Measurements from ENCODE around the gene P3H4. TPM values are rescaled to one million over a fixed set of nuclear protein-coding genes. Genes with fewer than 3 reads are reported as not detected.

The P3H4 gene
- total RNA-seq, 4 donors from 2014 or later, result 8.3 to 20.9 (median 19.1) TPM

DNA sequence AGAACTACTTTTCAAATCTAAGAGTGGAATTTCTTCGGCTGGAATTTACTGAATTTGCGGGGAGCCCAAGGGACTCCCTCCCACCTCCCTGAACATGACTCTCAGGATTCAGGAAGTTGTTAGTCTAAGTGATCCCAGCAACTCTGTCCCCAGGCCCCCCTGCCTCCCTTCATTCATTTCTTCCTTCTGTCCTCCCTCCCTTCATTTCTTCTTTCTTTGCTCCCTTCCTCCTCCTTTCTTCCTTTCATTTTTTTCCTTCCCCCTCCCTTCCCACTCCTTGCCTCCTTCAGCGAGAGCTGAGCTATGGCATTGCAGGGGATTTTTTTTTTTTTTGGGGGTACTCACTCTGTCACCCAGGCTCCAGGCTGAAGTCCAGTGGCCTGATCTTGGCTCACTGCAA, 14.4 kb downstream of the P3H4 start:
- ATAC-seq, result no peak
- TF ChIP-seq POLR2A (IDR thresholded peaks at IDR 0.05) (no peak), POLR2AphosphoS5 (IDR thresholded peaks at IDR 0.05) (no peak), EP300 (IDR thresholded peaks at IDR 0.05) (no peak)
- TF ChIP-seq, protein P1, sequence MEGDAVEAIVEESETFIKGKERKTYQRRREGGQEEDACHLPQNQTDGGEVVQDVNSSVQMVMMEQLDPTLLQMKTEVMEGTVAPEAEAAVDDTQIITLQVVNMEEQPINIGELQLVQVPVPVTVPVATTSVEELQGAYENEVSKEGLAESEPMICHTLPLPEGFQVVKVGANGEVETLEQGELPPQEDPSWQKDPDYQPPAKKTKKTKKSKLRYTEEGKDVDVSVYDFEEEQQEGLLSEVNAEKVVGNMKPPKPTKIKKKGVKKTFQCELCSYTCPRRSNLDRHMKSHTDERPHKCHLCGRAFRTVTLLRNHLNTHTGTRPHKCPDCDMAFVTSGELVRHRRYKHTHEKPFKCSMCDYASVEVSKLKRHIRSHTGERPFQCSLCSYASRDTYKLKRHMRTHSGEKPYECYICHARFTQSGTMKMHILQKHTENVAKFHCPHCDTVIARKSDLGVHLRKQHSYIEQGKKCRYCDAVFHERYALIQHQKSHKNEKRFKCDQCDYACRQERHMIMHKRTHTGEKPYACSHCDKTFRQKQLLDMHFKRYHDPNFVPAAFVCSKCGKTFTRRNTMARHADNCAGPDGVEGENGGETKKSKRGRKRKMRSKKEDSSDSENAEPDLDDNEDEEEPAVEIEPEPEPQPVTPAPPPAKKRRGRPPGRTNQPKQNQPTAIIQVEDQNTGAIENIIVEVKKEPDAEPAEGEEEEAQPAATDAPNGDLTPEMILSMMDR (IDR thresholded peaks at IDR 0.05), result no peak
- WGBS, 2 donors (ENCODE audit: low coverage in 1 of 2), result 61 to 80% methylated on average over 1 to 3 of the region's 3 CpGs
- Histone ChIP-seq H3K27ac (no peak overlapping the region), H3K27me3 (peaks cover 20% of the 10 kb centered on the region), H3K4me3 (no peak overlapping the region), H3K36me3 (peaks cover 0 to 1% of the 10 kb centered on the region in 2 donors), H3K4me1 (peaks cover 0 to 30% (median 19%) of the 10 kb centered on the region in 3 donors), H3K9me3 (no peaks in the 10 kb centered on the region)

DNA sequence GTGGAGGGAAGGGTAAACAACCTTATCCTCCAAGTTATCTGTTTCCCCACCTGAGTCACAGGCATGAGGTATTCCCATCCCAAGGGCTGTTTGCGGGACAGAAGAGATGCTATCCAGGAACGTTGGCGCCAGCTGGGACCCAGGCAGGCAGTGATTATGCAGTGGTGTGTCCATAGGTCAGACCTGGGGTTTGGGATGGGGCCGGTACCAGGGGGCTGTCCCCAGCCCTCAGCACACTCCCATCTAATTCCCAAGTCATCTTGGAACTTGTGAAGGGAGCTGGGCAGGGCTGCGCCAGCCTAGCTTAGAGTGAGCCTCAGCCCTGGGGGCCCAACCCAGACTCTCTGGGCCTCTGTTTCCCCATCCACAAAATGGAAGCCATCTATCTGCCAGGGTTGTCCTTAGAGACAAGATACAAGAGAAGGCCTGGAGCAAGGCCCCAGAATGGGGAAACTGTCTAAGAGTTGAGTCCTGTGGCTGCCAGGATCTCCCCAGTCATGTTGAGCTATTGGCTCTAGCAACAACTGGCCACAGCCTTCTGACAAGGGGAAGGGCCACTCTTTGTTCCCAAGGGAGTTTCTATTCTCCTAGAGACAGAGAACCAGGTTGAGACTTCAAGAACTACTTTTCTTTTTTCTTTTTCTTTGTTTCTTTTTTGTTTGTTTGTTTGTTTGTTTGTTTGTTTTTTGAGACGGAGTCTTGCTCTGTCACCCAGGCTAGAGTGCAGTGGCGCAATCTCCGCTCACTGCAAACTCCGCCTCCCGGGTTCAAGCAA, 15.4 kb downstream of the P3H4 start:
- Histone ChIP-seq H3K36me3 (no peaks in the 10 kb centered on the region), H3K9me3 (no peaks in the 10 kb centered on the region), H3K4me1 (peaks cover 0 to 25% (median 17%) of the 10 kb centered on the region in 3 donors), H3K4me3 (no peak overlapping the region), H3K27me3 (peaks cover 24% of the 10 kb centered on the region), H3K27ac (no peak overlapping the region)
- TF ChIP-seq EP300 (IDR thresholded peaks at IDR 0.05), result no peak
- WGBS, 2 donors (ENCODE audit: low coverage in 1 of 2), result 80 to 85% methylated on average over 2 to 8 of the region's 10 CpGs
- ATAC-seq, result no peak

DNA sequence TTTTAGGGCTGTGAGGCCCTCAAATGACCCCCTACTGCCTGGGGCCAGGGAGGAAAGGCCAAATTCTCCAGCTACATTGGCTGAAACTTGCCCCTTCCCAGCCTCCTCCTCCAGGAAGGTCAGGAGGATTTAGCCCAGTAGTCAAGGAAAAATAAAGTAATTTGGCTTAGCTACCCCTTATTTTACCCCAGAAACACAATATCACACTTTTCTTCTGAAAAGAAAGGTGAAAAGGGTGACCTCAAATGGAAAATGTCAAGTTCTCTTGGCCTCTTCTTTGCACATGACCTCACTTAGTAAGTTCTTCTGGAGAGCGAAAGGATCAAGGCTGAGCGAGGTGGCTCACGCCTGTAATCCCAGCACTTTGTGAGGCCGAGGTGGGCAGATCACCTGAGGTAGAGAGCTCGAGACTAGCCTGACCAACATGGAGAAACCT, 17.2 kb downstream of the P3H4 start:
- no peaks in the 10 kb centered on the region for H3K36me3 ChIP-seq
- H3K9me3 ChIP-seq, result no peaks in the 10 kb centered on the region
- TF ChIP-seq POLR2AphosphoS5 (IDR thresholded peaks at IDR 0.05) (no peak), EP300 (IDR thresholded peaks at IDR 0.05) (no peak)
- no peak overlapping the region for H3K27ac ChIP-seq
- peaks cover 0 to 15% (median 10%) of the 10 kb centered on the region in 3 donors for H3K4me1 ChIP-seq
- WGBS, 2 donors (ENCODE audit: low coverage in 1 of 2), result 90% methylated on average over 5 of the region's 5 CpGs; no CpG with 5 or more reads in 1 of the 2 donors
- ATAC-seq, result no peak
- no peak overlapping the region for H3K4me3 ChIP-seq
- peaks cover 11% of the 10 kb centered on the region for H3K27me3 ChIP-seq

DNA sequence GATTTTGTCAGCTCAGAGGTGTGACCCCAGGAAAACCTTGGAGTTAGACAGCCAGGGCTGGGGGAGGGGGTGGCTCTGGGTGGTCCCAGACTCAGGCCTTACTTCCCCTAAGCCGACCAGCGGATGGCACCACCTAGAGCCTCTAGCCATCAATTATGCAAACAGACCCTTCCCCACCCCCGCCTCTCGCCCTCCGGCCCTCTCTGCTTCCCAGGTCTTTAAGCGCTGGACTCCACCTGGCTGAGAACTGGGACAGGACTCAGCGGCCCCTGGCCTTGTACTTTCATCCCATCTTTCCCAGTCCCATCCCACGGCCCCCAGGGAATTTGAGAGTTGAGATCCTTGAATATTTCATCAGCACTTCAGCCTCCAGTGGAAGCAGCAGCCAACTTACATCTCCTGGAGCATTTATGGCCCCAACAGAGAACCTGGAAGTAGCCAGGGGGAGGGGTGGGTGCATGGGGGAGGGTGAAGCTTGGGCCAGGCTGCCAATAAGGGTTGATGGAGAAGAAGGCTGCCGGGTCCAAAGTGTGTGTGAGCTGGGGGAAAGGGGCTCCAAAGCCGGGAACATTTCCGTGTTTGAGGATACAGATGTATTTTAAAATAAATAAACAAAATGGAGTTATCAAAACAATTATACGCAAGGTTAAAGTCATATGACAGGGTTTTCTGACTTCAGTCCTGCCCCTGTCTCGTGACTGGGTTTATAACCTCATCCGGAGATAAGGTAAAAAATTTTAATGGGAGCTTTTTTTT, 17.8 kb downstream of the P3H4 start:
- H3K27me3 ChIP-seq, result peaks cover 6% of the 10 kb centered on the region
- H3K36me3 ChIP-seq, result no peaks in the 10 kb centered on the region
- H3K27ac ChIP-seq, result peak overlapping the region in 1 of 4 donors; percentile 12
- 79 to 89% methylated on average over 5 of the region's 14 CpGs for WGBS, 2 donors (ENCODE audit: low coverage in 1 of 2)
- no peak overlapping the region for H3K4me3 ChIP-seq
- peaks cover 0 to 15% (median 10%) of the 10 kb centered on the region in 3 donors for H3K4me1 ChIP-seq
- no peaks in the 10 kb centered on the region for H3K9me3 ChIP-seq
- no peak for ATAC-seq
- TF ChIP-seq POLR2A (IDR thresholded peaks at IDR 0.05) (no peak), POLR2AphosphoS5 (IDR thresholded peaks at IDR 0.05) (no peak), EP300 (IDR thresholded peaks at IDR 0.05) (no peak)
- TF ChIP-seq, protein P1 (IDR thresholded peaks at IDR 0.05), result no peak

DNA sequence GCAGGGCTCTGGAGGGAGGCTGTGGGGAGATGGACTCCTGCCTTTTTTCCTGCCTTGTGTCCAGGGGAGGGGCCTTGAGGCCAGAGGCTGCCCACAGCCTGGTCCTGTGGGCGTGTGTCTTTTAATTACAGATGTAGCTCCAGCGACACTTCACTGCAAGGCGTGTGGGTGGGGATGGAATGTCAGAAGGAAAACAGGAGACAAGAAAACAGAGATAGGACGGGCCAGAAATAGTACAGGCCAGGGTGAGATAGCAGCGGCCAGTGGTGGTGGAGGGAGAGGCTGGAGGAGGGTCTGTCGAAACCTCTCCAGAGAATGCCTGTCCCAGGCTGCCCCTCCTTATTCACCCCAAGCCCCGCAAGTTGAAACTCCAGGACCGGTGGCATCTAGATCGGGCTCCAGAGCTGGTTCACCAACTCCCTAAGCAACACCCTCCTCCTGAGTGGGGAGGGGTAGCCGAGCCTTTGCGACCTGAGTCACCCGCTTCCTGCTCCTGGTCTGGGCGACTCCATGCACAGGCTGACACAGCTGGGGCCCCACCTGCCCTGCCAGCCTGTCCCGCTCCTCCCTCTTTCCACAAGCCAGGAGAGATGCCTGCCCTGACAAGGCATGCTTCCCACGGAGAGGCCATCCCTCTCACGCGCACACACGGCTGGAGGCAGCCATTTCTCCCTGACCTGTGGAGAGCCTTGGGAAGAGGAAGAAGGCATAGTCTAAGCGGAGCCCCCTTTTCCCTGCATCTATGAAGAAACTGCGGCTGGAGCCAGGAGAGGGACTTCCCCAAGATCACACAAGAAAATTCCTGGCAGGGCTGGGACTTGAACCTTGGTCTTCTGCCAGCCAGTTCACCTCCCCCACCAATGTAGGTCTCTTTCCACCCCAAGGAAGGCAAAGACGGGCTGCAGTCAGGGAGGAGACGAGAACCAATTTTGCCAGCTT, 18.6 kb downstream of the P3H4 start:
- WGBS, 2 donors (ENCODE audit: low coverage in 1 of 2), result 7 to 63% methylated on average over 3 to 5 of the region's 22 CpGs
- TF ChIP-seq EP300 (IDR thresholded peaks at IDR 0.05) (no peak), POLR2A (IDR thresholded peaks at IDR 0.05) (no peak), POLR2AphosphoS5 (IDR thresholded peaks at IDR 0.05) (no peak)
- TF ChIP-seq, protein P1 (IDR thresholded peaks at IDR 0.05), result no peak
- ATAC-seq, result peak; percentile 27
- Histone ChIP-seq H3K9me3 (no peaks in the 10 kb centered on the region), H3K4me1 (peaks cover 0 to 15% (median 10%) of the 10 kb centered on the region in 3 donors), H3K36me3 (no peaks in the 10 kb centered on the region), H3K27me3 (peaks cover 3% of the 10 kb centered on the region), H3K27ac (peak overlapping the region in 1 of 4 donors; percentile 12), H3K4me3 (no peak overlapping the region)
